CD4-positive, alpha-beta T cell treated with Interleukin-21 for 1 hour (primary cell): ENCODE measurements around the gene STK16.

Experiments used
- DNase-seq: peaks from one replicate; pipeline ENCODE4 v3.0.0-alpha.2; 2020

The STK16 gene

DNA sequence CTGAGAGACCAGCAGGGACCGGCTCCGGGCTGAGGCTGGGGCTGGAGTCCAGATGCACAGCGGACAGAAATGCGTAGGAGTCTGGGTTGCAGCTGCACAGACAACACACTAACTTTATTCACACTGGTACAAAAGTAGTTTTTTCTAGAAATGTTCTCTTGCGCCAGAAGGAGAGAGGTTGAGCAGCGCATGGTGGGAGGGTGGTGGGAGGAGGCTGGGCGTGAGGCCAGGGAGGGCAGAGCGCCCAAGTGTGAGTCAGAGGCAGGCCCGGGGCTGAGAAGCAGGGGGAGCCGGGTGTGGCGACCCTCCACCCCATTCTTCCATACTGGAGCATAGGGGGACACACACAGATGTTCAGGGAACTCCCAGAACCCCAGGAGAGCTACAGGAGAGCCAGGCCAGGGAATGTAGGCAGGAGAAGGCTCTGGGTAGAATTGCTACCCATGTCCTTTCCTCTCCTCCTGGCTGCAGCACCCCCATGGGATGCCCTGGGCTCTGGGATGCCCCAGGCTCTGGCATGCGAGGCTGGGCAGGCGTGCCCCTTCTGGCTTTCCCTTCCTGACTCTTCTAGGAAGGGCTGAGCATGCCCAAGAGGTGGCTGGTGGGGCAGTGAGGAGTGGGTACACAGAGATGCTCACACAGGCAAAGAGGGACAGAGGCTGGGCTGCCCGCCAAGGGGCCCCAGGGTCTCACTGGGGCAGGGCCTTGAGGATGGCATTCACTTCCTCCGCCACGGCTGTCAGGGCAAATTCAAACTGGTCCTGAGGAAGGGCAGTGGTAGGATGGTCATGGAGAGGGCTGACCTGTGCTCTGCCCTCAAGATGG is 44.5 kb downstream of the STK16 start:
- no peak for DNase-seq

DNA sequence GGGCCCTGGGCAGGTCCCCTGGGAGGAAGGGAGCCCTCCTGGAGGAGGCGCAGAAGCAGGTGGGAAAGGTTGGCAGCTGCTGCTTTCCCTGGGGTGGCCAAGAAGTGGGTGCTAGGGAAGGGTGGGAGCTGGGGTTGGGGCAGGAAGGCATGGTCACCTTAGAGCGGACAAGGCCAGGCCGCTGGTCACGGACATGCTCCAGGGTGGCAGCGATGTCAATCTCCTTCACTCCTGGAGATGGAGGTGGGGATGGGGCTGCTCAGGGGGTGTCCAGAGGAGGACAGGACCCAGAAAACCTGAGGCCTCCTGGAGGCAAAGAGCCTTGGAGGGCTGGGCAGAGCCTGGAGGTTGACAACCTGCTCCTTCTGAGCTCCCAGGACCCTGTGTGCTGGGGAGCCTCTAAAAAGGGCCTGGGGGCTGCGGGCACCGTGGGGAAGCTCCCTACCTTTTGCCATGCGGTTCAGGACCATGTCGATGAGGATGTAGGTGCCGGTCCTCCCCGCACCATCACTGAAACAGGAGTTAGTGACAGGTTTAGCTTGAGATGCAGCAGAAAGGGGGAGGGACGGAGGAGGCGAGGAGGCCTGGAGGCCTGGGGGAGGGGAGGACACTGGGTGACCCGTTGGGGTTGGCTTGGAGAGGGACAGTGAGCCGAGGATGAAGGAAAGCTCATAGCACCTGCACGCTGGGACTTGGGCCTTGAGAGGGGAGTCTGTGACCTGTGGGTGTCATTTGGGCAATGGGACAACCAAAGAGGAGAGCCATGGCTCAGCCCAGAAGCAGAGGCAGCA is 45.3 kb downstream of the STK16 start:
- DNase-seq = no peak

DNA sequence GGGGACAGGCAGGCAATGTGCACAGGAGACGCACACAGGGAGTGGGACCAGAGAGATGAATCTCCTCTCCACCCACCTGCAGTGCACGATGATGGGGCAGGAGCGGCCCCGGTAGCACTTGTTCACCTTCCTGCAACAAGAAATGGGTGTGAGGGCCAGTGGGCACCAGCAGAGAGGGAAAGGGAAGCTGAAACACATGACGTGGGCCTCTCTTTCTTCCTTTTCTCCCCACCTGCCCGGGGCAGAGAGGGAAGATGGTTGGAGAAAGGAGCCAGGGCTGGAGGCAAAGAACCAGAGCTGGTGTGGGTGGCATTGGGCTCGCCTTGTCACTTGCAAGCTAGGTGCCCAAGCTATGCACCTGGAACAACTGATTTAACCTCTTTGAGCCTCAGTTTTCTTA is 46.1 kb downstream of the STK16 start:
- no peak for DNase-seq

DNA sequence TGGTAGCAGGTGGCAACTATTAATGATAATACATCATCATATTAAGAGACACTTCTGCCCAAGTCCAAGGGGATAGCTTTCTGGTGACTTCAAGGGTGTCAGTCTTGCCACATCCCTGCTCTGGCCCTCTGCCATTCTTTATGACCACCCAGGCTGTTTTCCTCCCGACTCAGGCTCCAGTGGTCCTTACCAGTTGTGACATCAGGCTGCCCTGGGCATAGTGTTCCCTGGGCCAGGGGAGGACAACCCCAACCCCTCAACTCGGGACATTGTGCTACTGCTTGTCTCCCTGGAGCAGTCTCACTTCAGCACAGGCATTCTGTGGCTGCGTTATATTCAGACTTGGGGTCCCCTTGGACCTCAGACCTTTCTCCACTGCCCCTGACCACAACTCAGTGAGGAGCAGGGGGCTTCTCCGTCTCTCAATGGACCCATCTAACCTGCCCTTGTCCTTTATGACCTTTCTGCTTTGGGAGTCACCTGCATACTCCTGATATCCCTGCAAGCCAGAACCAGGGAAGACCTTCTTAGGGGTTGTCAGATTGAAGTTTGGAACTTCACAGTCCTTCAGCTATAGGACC is 46.7 kb downstream of the STK16 start:
- DNase-seq = no peak

DNA sequence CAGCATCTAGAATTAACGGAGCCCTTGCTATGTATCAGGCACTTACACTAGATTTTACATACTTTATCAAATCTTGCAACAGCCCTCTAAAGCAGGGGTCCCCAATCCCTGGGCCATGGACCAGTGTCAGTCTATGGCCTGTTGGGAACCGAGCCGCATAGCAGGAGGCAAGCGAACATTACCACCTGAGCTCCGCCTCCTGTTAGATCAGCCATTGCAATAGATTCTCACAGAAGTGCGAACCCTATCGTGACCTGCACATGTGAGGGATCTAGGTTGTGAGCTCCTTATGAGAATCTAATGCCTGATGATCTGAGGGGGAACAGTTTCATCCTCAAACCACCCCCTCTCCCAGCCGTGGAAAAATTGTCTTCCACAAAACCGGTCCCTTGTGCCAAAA is 47.3 kb downstream of the STK16 start:
- no peak for DNase-seq

DNA sequence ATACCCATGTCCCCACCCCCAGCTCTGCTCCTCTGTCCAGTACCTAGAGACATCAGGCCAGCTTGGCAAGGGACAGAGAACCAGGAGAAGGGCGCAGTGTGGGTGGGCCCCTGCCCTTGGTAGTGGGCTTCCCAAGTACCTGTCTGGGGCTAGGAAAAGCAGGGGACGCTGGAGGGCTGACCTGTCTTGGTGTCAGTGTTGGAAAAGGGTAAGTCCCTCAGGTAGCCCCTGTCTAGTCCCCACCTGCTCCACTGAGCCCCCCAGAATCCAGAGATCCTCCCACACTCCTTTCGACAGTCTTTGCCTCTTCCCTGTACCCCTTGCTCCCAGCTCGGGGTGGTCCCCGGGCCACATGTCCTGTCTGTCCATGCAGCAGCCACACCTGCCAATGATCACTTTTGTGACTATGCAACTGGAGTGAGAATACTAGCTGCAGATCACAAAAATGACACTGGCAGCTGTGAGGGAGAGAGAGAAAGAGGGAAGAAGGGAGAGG is 48.5 kb downstream of the STK16 start:
- DNase-seq = no peak

DNA sequence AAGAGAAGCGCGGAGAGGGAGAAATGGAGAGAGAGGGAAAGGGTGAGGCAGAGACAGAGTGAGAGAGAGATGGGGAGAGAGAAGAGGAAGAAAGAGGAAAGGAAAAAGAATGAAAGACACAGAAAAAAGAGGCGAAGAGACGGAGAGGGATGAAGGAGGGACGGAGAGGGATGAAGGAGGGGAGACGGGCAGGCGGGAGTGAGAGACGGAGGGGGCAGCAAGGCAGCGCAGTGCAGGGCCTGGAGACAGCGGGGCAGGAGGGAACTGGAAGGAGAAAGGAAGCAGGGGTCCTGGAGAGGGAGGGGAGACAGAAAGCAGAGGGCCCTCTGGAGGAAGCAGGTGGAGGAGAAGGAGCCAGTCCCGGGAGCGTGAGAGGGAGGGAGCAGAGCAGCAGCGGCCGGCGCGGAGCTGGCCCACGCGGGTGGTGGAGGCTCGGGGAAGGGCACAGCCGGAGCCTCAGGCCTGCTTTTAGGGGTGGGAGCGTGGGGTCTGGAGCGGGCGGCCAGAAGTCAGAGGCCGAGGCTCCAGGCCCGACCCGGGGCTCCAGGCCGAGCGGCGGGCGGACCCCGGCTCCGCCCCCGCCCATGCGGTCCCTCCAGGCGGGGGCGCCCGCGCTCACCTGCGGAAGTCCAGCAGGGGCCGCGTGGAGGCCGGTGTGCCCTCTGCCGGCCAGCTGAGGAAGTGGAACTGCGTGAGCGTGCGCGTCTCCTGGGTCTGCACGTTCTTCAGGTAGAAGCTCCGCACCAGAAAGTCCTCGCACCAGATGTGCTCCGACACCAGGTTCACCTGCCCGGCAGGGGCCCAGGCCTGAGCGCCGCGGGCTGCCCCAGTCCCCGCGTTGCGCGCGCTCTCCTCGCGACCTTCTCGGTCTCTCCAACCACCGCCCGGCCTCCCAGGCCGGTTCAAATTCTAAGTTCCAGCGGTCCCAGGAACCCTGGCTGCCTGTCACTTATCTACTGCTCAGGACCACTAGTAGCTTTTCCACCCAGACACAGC is 49.4 kb downstream of the STK16 start:
- peak; percentile 92 for DNase-seq

DNA sequence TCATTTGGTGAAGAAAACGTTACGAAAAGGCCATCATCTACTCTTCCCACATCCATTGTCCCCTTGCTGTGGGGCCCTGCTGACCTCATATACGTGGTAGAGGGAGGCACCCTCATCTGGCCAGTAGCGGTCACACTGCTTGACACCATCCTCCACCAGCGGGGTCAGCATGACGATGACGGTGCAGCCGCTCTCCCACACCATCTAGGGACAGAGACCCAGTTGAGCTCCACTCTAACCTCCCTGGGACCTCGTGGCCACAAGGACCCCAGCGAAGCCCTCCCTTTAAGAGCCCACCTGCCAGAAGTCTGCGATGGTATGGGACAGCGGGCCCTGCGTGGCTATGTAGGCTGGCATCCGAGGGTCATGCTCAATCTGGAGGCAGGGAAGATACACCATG is 50.9 kb downstream of the STK16 start:
- no peak for DNase-seq

DNA sequence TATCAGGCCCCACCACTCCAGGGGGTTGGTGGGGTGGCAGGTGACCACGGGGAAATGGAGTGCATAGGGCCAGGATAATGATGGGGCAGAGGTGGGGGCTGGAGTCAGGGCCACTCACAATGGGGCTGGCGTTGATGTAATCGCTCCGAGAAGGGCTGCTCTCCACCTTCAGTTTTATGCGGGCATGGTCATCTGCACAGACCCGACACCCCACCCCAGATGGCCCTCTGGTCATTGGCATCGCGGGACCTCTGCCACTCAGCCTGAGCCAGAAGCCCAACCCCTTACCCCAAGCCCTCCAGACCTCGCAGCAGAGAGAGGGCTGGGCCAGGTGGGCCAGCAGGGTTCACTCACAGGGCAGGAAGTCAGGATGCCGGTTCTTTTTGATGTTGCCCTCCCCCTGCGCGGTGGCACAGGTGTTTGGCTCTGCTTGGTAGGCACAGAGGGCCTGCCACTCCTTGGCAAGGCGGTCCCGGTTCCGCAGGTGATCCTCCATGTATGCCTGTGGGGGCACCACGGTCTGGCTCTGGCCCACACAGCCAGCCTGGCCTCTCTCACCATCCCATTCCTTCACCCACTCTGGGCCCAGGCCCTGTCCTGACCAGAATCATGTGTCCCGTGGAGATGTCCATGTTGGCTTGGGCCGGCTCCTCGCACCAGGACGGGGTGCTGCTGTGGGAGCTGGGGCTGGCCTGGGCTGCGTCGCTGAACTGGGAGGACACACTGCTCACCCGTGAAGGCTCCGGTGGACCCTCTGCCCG is 51.5 kb downstream of the STK16 start:
- DNase-seq = no peak

DNA sequence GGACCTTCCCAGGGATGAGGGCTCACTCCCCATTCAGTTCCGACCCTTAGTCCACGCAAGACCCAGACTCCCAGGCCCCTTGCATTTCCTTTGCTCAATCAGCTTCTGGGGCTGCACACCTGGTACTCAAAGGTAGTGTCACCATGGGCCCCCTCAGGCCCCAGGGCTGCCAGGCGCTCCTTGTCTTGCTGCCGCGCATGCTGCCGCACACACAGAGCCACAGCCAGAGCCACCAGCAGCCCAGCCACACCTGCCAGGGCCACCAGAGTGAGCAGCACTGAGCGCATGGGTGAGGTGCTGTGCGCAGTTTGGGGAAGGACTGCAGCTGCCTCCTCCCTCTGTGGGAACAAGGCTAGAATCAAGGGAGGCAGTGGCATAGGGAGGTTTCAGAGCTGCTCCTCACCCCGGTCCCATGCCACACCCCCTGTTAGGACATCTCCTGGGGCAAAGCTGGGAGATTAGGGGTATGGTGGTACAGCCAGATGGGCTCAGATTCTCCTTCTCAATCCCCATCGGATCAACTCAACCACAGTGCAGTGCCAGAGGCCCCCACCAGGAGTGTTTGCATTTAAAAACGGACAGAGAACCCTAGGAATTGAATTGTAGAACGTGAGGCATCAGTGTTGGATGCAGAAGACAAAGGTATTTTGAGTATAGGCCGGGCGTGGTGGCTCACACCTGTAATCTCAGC is 52.6 kb downstream of the STK16 start:
- DNase-seq = no peak

DNA sequence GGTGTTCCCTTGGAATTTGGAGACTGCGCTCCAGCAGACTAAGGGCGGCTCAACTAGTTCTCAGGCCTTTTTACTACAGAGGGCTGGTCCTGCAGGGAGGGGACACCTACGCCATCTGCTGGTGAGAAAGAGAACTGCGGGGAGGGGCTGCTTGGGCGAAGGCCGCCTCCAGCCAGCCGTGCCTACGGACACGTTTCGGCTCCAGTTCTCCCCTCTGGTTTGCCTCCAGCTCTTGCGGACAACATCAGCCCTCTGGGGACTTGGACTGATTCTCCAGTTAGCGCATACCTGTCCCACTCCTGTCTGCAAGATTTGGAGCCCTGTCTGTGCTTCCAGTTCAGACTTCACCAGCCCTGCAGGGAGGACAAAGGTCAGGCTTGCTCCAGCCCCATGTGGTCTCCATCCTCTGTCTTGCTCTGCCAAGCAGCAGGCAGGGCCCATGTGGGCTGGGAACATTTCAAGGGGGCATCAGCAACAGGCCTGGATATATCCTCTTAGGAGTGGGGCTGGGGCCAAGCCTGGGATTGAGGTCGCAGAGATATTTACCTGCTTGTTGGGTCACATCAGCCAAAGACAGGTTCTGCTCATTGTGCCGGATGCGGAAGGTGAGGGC is 53.6 kb downstream of the STK16 start:
- peak; percentile 87 for DNase-seq

DNA sequence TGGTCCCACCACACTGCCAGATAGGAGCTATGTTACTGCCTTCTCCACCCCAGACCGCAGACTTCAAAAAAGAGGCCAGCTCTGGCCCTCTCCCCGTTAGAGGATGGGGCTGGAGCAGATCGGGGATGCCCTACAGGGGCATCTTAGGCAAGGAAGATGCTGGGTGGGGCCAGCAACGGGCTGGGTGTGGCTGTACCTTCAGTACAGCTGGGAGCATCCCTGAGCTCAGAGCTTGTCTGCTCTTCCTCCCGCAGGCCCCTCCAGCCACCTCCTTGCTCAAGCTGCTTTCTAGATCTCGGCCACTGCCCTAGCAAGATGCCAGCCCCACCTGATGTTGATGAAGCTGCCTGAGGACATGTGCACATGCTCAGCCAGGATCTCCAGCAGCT is 54.1 kb downstream of the STK16 start:
- DNase-seq = no peak
